GM12873 (cell line): ENCODE results near the gene IQCN.

Source experiments
- TF ChIP-seq, protein P1 (sequence below): IDR thresholded peaks from 2 replicates; pipeline ENCODE4 v1.5.1; 2012; ENCODE audit warnings: low read depth, mild to moderate bottlenecking, moderate library complexity, low read length, control low read depth; ENCODE audit not compliant: insufficient read depth; ENCODE audit errors: missing control alignments

The IQCN gene

DNA sequence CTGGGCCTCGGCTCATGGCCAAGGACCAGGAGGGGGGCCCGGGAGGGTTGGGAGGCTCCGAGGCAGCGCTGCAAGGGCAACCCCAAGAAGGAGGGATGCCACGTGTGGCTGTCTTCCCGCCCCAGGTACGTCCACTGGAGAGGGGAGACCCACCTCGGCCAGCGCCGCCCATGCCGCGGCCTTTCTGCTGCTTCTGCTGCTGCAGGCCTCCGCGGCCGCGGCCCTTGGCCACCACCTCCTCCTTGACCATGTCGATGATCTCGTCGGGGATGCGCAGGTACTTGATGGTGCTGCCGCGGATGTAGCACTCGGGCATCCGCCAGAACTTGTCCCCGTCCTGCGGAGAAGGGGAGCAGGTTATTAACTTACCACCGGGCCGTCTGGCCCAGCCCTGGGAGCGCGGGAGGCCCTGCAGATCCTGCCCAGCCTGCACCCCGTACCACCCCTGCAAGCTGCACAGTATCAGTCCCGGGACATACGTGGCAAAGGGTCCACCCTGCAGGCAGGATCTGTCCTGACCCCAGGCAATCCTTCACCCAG, 35.3 kb upstream of the IQCN start:
- TF ChIP-seq, protein P1, sequence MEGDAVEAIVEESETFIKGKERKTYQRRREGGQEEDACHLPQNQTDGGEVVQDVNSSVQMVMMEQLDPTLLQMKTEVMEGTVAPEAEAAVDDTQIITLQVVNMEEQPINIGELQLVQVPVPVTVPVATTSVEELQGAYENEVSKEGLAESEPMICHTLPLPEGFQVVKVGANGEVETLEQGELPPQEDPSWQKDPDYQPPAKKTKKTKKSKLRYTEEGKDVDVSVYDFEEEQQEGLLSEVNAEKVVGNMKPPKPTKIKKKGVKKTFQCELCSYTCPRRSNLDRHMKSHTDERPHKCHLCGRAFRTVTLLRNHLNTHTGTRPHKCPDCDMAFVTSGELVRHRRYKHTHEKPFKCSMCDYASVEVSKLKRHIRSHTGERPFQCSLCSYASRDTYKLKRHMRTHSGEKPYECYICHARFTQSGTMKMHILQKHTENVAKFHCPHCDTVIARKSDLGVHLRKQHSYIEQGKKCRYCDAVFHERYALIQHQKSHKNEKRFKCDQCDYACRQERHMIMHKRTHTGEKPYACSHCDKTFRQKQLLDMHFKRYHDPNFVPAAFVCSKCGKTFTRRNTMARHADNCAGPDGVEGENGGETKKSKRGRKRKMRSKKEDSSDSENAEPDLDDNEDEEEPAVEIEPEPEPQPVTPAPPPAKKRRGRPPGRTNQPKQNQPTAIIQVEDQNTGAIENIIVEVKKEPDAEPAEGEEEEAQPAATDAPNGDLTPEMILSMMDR: no peak

GRCh38 chr19:18308948-18309325, 34.7 kb upstream of the IQCN start:
- TF ChIP-seq, protein P1: no peak

DNA sequence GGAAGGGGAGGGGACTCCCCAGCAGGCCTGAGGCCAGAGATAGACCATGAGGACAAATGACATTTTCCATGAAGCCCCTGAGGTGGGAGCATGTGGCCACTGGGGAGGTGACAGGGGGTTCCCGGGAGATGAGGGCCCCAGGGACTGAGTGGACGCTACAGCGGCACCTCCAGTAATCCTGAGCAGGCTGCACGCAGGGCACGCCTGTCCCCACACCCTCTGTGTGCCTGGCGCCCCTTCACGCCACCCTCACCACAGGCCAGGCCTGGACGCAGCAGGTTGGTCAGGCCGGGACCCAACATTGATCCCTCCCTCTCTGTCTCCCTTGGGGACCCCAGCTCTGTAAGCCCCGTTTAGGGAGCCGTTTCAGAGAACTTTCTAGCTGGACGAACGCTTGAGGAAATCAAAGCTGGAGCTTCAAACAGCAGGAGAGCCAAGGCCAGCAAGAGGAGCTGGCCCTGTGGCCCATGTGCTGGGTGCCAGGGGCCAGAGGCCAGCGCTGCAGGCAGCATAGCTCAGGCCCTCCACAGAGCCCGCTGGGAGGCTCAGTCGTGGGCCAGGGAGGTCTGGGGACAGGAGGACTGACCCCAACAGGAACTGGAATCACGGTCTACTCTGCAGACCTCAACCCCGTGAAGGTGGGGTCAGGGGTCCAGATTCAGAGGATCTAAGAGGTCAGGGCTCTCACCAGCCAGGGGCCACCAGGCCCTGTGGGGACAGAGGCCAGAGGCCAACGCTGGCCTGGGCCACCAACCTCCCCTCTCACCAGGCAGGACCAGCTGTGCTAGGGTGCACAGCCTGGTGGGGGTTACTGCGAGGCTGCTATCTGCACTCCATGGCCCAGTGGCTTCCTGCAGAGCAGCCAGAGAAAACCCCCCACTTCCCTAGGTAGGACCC, 34.0 kb upstream of the IQCN start:
- TF ChIP-seq, protein P1: no peak

DNA sequence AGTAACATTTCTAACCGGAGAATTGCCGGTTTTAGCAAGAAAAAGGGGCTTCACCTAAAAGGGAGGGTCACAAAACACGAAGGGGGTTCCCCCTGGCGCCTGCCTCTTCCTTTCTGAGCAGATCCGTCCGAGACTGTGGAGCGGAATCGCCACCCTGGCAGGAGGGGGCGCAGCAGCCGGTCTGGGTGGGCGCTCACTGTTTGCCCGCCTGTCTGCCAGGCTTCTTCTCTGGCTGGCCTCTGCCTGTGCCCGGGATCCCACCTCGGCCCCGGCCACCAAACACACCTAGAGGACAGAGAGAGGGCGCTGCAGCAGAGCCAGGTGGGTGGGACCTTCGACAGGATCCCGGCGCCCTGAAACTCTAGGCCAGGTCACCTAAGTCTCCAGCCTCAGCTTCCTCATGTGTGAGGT, 33.0 kb upstream of the IQCN start:
- TF ChIP-seq, protein P1: no peak

GRCh38 chr19:18306888-18307260, 32.6 kb upstream of the IQCN start:
- TF ChIP-seq, protein P1: no peak

- TF ChIP-seq, protein P1: no peak
These were observed 32.1 kb upstream of the IQCN start for GRCh38 chr19:18306209-18306887.
